GM23338 (cell line): ENCODE results near the gene OR8B8. TPM values are rescaled to one million over a fixed set of nuclear protein-coding genes. Genes with fewer than 3 reads are reported as not detected.

Experiments
- ATAC-seq: fragments of 200-7000 bp; cut with Tn5 transposase; 3 replicates; pipeline ENCODE4 v1.9.1; 2020
- DNase-seq: peaks from one replicate; pipeline ENCODE4 v3.0.0-alpha.2; 2015; ENCODE audit warnings: low spot score
- H2AFZ ChIP-seq: fragments of 200-600 bp; sonication (generic); 2 replicates; pipeline ENCODE4 v1.8.0; 2016; ENCODE audit warnings: antibody characterized with exemption, mild to moderate bottlenecking, moderate library complexity
- H3F3A ChIP-seq: fragments of 200-600 bp; sonication (generic); replicated peaks from 2 replicates; pipeline ENCODE4 v1.8.0; 2017; ENCODE audit warnings: antibody characterized with exemption, mixed run types, low read depth
- H3K27ac ChIP-seq: fragments of 200-600 bp; sonication (generic); 2 replicates; pipeline ENCODE4 v1.6.1; 2016; ENCODE audit warnings: low read depth
- H3K27me3 ChIP-seq: fragments of 200-600 bp; sonication (generic); 2 replicates; pipeline ENCODE4 v1.8.0; 2016; ENCODE audit warnings: mild to moderate bottlenecking, mixed run types, moderate library complexity; ENCODE audit not compliant: insufficient read depth
- H3K36me3 ChIP-seq: fragments of 200-600 bp; sonication (generic); 2 replicates; pipeline ENCODE4 v1.8.0; 2016; ENCODE audit warnings: mild to moderate bottlenecking; ENCODE audit not compliant: insufficient read depth
- H3K4me1 ChIP-seq: fragments of 200-600 bp; sonication (generic); 2 replicates; pipeline ENCODE4 v1.8.0; 2016; ENCODE audit warnings: mild to moderate bottlenecking, moderate library complexity; ENCODE audit not compliant: insufficient read depth
- H3K4me2 ChIP-seq: fragments of 200-600 bp; sonication (generic); 2 replicates; pipeline ENCODE4 v1.7.1; 2017; ENCODE audit warnings: mixed run types
- H3K4me3 ChIP-seq: fragments of 200-600 bp; sonication (generic); 2 replicates; pipeline ENCODE4 v1.6.1; 2016; ENCODE audit warnings: mixed run types
- H3K79me2 ChIP-seq: fragments of 200-600 bp; sonication (generic); replicated peaks from 2 replicates; pipeline ENCODE4 v1.8.0; 2017; ENCODE audit warnings: mild to moderate bottlenecking; ENCODE audit not compliant: insufficient read depth
- H3K9me2 ChIP-seq: fragments of 200-600 bp; sonication (generic); 2 replicates; pipeline ENCODE4 v1.8.0; 2017; ENCODE audit not compliant: insufficient read depth
- H4K20me1 ChIP-seq: fragments of 200-600 bp; sonication (generic); replicated peaks from 2 replicates; pipeline ENCODE4 v1.8.0; 2017; ENCODE audit warnings: mild to moderate bottlenecking; ENCODE audit not compliant: insufficient read depth
- H3K27ac Mint-ChIP-seq: 2 replicates; pipeline ENCODE4 v1.8.0; 2020; ENCODE audit warnings: inconsistent platforms, mild to moderate bottlenecking, moderate library complexity, mixed read lengths
- H3K27me3 Mint-ChIP-seq: 3 replicates; pipeline ENCODE4 v1.8.0; 2022; ENCODE audit warnings: low read depth, mild to moderate bottlenecking, moderate library complexity, mixed read lengths, inconsistent platforms; ENCODE audit not compliant: insufficient read depth, poor library complexity
- H3K36me3 Mint-ChIP-seq: 3 replicates; pipeline ENCODE4 v1.8.0; 2021; ENCODE audit warnings: low read depth, mild to moderate bottlenecking, inconsistent platforms, moderate library complexity, mixed read lengths
- H3K4me1 Mint-ChIP-seq: 3 replicates; pipeline ENCODE4 v1.8.0; 2020; ENCODE audit warnings: mild to moderate bottlenecking, inconsistent platforms, mixed read lengths
- H3K4me3 Mint-ChIP-seq: 3 replicates; pipeline ENCODE4 v1.8.0; 2021; ENCODE audit warnings: moderate library complexity, mild to moderate bottlenecking, inconsistent platforms, mixed read lengths
- H3K9me3 Mint-ChIP-seq: 3 replicates; pipeline ENCODE4 v1.8.0; 2020; ENCODE audit warnings: moderate library complexity, mild to moderate bottlenecking, inconsistent platforms, mixed read lengths
- CREB1 ChIP-seq: fragments of 250-450 bp; sonication (Bioruptor Pico); IDR thresholded peaks from 2 replicates; pipeline ENCODE4 v1.5.0; 2020; ENCODE audit warnings: low read depth, mild to moderate bottlenecking, moderate library complexity
- JUNB ChIP-seq: IDR thresholded peaks from one replicate; pipeline ENCODE4 v1.6.1; 2016; ENCODE audit warnings: antibody characterized with exemption; ENCODE audit not compliant: unreplicated experiment
- POLR2AphosphoS5 ChIP-seq: IDR thresholded peaks from 2 replicates; pipeline ENCODE4 v1.6.1; 2016; ENCODE audit warnings: antibody characterized with exemption, low read depth
- ZNF331 ChIP-seq: fragments of 250-450 bp; sonication (Bioruptor Pico); IDR thresholded peaks from 2 replicates; pipeline ENCODE4 v1.5.0; 2020; ENCODE audit warnings: low read depth, mild to moderate bottlenecking, moderate library complexity
- ZNF462 ChIP-seq: fragments of 250-450 bp; sonication (Bioruptor Pico); IDR thresholded peaks from 2 replicates; pipeline ENCODE4 v1.5.0; 2020; ENCODE audit warnings: mild to moderate bottlenecking, moderate library complexity
- polyA plus RNA-seq: library from polyadenylated mRNA; unstranded; fragments of >200 nt; fragmentation: Nextera tagmentation; extraction: Ambion mirVana; gene quantifications from 2 replicates; pipeline ENCODE4 v1.2.1, GENCODE V29; 2016
- total RNA-seq: library from RNA; depleted of rRNA; stranded (reverse); fragments of >200 nt; shearing (Covaris generic); gene quantifications from 2 replicates; pipeline ENCODE4 v1.2.3, GENCODE V29; 2014
- TF ChIP-seq, protein P1 (sequence below): IDR thresholded peaks from 2 replicates; pipeline ENCODE4 v1.6.1; 2016; ENCODE audit warnings: antibody characterized with exemption

Gene OR8B8
- total and polyA plus RNA-seq, 2 experiments from 2014 or later = not detected

DNA sequence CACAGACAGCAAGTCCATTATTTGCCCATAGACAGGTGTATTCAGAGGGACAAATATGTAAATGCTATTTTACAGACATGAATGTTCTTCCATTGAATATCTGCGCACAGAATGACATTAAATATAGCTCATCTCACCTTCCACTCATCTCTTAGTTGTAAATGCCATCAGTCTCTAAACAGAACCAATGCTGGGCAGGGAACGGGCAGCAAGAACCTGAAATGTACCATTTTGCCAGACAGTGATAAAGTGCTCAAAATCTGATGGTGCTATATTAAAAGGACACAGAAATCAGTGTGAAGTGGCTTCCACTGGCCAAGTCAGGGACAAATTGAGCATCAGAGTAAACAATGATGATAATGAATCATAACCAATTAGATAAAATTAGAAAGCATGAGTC lies 10.8 kb downstream of the OR8B8 start (continued):
- TF ChIP-seq ZNF462 (CRISPR knock-in tag) (no peak), JUNB (no peak)
- TF ChIP-seq, protein P1, sequence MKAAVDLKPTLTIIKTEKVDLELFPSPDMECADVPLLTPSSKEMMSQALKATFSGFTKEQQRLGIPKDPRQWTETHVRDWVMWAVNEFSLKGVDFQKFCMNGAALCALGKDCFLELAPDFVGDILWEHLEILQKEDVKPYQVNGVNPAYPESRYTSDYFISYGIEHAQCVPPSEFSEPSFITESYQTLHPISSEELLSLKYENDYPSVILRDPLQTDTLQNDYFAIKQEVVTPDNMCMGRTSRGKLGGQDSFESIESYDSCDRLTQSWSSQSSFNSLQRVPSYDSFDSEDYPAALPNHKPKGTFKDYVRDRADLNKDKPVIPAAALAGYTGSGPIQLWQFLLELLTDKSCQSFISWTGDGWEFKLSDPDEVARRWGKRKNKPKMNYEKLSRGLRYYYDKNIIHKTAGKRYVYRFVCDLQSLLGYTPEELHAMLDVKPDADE = no peak

DNA sequence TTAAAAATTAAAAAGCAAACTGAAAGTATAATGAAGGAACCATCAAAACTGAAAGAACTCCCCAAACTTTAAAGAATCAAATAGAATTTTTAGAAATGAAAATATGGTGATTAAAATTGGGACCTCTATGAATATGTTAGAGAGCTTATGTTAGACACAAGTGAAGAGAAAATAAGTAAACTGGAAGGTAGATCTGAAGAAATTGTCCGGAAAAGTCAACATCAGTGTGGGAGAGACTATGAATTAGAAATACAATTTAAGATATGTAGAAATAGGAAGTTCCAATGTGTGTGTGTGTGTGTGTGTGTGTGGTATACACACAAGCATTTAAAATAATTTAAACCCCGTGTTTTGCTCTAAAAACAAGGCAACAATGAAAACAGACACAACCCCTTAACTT lies 15.9 kb downstream of the OR8B8 start:
- DNase-seq = no peak
- Histone ChIP-seq H3K9me2 (peaks cover 2% of the 10 kb centered on the region; the same call in 1 of the 2 replicates), H4K20me1 (no peaks in the 10 kb centered on the region), H3K79me2 (no peaks in the 10 kb centered on the region), H2AFZ (no peak overlapping the region), H3K4me2 (no peak overlapping the region), H3K4me1 (no peaks in the 10 kb centered on the region), H3F3A (no peaks in the 10 kb centered on the region), H3K27me3 (no peaks in the 10 kb centered on the region), H3K4me3 (no peak overlapping the region), H3K27ac (no peak overlapping the region), H3K36me3 (no peaks in the 10 kb centered on the region)
- no peaks in the 10 kb centered on the region for H3K4me1 Mint-ChIP-seq
- no peak for ATAC-seq
- H3K4me3 Mint-ChIP-seq = no peak overlapping the region
- H3K27me3 Mint-ChIP-seq = no peaks in the 10 kb centered on the region
- peaks cover 8% of the 10 kb centered on the region; the same call in 1 of the 3 replicates for H3K36me3 Mint-ChIP-seq
- H3K9me3 Mint-ChIP-seq = peaks cover 9% of the 10 kb centered on the region; the same call in 2 of the 3 replicates
- H3K27ac Mint-ChIP-seq = no peak overlapping the region
- no peak for TF ChIP-seq CREB1
- TF ChIP-seq ZNF462 (CRISPR knock-in tag) = no peak
- TF ChIP-seq POLR2AphosphoS5 = no peak
- no peak for TF ChIP-seq ZNF331 (CRISPR knock-in tag)
